Measurements from ENCODE around the gene SLC38A6. TPM values are rescaled to one million over a fixed set of nuclear protein-coding genes. Genes with fewer than 3 reads are reported as not detected.
A peak's percentile ranks its signal among the peaks of the same experiment; 100 is the strongest.

The SLC38A6 gene
- total RNA-seq (2014; rRNA removed; shearing (Covaris generic)), result 12.9 and 16.8 TPM in 2 replicates
- total RNA-seq (2022), result 11.0 and 15.8 TPM in 2 replicates
- percentile 63 among the genes with signal in this experiment for Bru-seq, nascent RNA
- percentile 54 among the genes with signal in this experiment for BruChase-seq, experiment 1, labeled RNA remaining after a 6-hour chase
- percentile 66 among the genes with signal in this experiment for BruChase-seq, experiment 2, labeled RNA remaining after a 2-hour chase
- long read RNA-seq, partial matches to known transcripts, result 4 of 27 reads
- long read RNA-seq, other reads (novel, unspliced or antisense), result 18 of 27 reads

- H2AFZ ChIP-seq (ENCODE audit: low read length), result peak within 1 kb of the TSS; percentile 89
- CTCF ChIA-PET (ENCODE audit: unreplicated experiment), result no interaction called here
- peak within 1 kb of the TSS; percentile 83 for H3K4me2 ChIP-seq (ENCODE audit: low read length)
- peak; percentile 88 for DNase-seq (ENCODE audit: low spot score)
- H3K79me2 ChIP-seq (ENCODE audit: insufficient read depth, low read depth, low read length), result peaks cover 38% of the 10 kb centered on the region; the same call in 1 of the 2 replicates
- H3K9me2 ChIP-seq (ENCODE audit: insufficient read depth, low read length), result no peaks in the 10 kb centered on the region
- peaks cover 41% of the 10 kb centered on the region for H3K4me1 ChIP-seq (ENCODE audit: insufficient read depth, low read length, poor library complexity, severe bottlenecking)
- H3K4me3 ChIP-seq (ENCODE audit: low read depth, low read length, poor library complexity, severe bottlenecking), result peak within 1 kb of the TSS; percentile 81
- no peaks in the 10 kb centered on the region for H3K9me3 ChIP-seq (ENCODE audit: low read length)
- TSS peak; percentile 46 for BruUV-seq (replicated peaks)
- peak within 1 kb of the TSS; percentile 38 for H3K27ac ChIP-seq (ENCODE audit: low read depth, low read length, poor library complexity, severe bottlenecking)
- POLR2A ChIA-PET, result interaction anchor here (0.7 to 1.5 kb wide), 9 partner anchors 13 to 322 kb away, joined by 3 to 6 read pairs (median 3); partner anchors contain the start of gene MNAT1
- H4K20me1 ChIP-seq (ENCODE audit: insufficient read depth, low read length), result no peaks in the 10 kb centered on the region
- peaks cover 44% of the 10 kb centered on the region for H3K36me3 ChIP-seq (ENCODE audit: insufficient read depth, low read length)
- intact Hi-C loops (cut with micrococcal nuclease; ENCODE audit: unreplicated experiment), result loop anchor here (1.0 to 5.0 kb wide), 3 partner anchors 166 to 324 kb away; partner anchors contain the start of gene MNAT1
- no peak for TF ChIP-seq EZH2phosphoT487 (IDR thresholded peaks at IDR 0.05; ENCODE audit: borderline replicate concordance, low read depth, low read length)
- TF ChIP-seq CTCF (conservative IDR thresholded peaks at IDR 0.05; ENCODE audit: low read length), result no peak
Observed at GRCh38 chr14:60980811-60981632, at the start of gene SLC38A6, which contains the start of gene TRMT5. Gene SLC38A6, plus strand, starts transcription at chr14:60981245. Its CDS starts 33 bp downstream, at chr14:60981278. Gene TRMT5, minus strand, starts transcription at chr14:60981079. Its CDS starts 106 bp downstream, at chr14:60980973.

GRCh38 chr14:60933920-60934655 lies 47.0 kb upstream of the SLC38A6 start:
- ChIA-PET POLR2A (no interaction called here), CTCF (ENCODE audit: unreplicated experiment) (no interaction called here)
- Histone ChIP-seq H3K79me2 (ENCODE audit: insufficient read depth, low read depth, low read length) (no peaks in the 10 kb centered on the region), H3K9me3 (ENCODE audit: low read length) (no peaks in the 10 kb centered on the region), H3K4me2 (ENCODE audit: low read length) (no peak overlapping the region), H3K4me3 (ENCODE audit: low read depth, low read length, poor library complexity, severe bottlenecking) (no peak overlapping the region), H2AFZ (ENCODE audit: low read length) (no peak overlapping the region), H3K27ac (ENCODE audit: low read depth, low read length, poor library complexity, severe bottlenecking) (no peak overlapping the region), H3K4me1 (ENCODE audit: insufficient read depth, low read length, poor library complexity, severe bottlenecking) (peaks cover 7% of the 10 kb centered on the region), H4K20me1 (ENCODE audit: insufficient read depth, low read length) (no peaks in the 10 kb centered on the region), H3K36me3 (ENCODE audit: insufficient read depth, low read length) (no peaks in the 10 kb centered on the region), H3K9me2 (ENCODE audit: insufficient read depth, low read length) (no peaks in the 10 kb centered on the region)
- DNase-seq (ENCODE audit: low spot score), result no peak
- intact Hi-C loops (cut with micrococcal nuclease; ENCODE audit: unreplicated experiment), result no loop called here
- TF ChIP-seq EZH2phosphoT487 (IDR thresholded peaks at IDR 0.05; ENCODE audit: borderline replicate concordance, low read depth, low read length) (no peak), CTCF (conservative IDR thresholded peaks at IDR 0.05; ENCODE audit: low read length) (no peak)
- BruUV-seq (replicated peaks), result no TSS peak
